ENCODE results near the gene UBE2J2. TPM values are rescaled to one million over a fixed set of nuclear protein-coding genes. Genes with fewer than 3 reads are reported as not detected.

UBE2J2 gene
- total and polyA plus RNA-seq, 4 donors, result 36.0 to 57.4 (median 47.1) TPM

DNA sequence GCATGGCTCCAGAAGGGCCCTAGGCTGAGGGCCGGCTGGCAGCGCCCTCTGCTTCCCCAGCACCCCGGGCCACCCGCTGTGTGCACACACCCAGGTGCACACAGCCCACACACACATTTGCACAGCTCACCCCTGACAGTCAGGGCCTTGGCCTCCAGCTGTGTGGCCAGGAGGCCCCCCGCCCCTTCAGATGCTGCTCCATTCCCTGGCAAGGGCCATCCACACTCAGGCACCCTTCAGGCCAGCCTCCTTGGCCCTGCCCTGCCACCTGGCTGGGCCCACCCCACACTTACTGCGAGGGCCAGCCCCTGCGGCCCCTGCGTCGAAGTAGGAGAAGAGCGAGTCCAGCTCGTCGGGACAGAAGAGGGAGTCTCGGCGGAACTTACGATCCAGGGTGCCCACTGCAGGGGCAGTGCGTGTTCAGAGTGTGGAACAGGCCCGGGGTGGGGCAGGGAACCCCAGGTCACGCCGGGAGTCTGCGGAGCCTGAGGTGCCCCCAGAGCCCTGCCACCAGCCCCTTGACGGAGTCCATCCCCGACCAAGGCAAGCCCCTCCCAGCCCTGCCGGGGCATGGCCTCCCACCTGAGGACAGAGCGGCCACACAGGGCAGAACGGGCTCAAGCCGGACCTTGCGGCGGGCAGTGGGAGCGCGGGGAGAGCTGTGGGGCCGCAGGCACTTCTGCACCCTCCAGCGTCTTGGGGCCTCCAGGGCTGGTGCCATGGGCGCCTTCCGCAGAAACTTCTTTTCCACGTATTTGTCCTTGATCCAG is 21.7 kb upstream of the UBE2J2 start:
- DNase-seq (no peak), ATAC-seq (ENCODE audit: insufficient read depth, low FRiP score) (no peak)
- peaks cover 0 to 25% (median 4%) of the 10 kb centered on the region in 4 donors for H3K36me3 ChIP-seq (ENCODE audit: control insufficient read depth in 4 of 4, insufficient read depth in 4 of 4, low read length in 4 of 4)

GRCh38 chr1:1294250-1294890 is 20.7 kb upstream of the UBE2J2 start:
- no peak overlapping the region for H3K9ac ChIP-seq (ENCODE audit: insufficient read depth in 1 of 2, low read length in 2 of 2)
- no peak overlapping the region for H3K4me3 ChIP-seq
- no peak for ATAC-seq (ENCODE audit: insufficient read depth, low FRiP score)
- peaks cover 0 to 23% (median 4%) of the 10 kb centered on the region in 4 donors for H3K36me3 ChIP-seq (ENCODE audit: control insufficient read depth in 4 of 4, insufficient read depth in 4 of 4, low read length in 4 of 4)
- peaks cover 0 to 5% (median 0%) of the 10 kb centered on the region in 5 donors for H3K4me1 ChIP-seq (ENCODE audit: control insufficient read depth in 5 of 5, insufficient read depth in 5 of 5, low read length in 5 of 5)
- 89 to 95% methylated on average over 57 to 58 of the region's 58 CpGs for WGBS, 2 donors
- no peak for DNase-seq
- TF ChIP-seq, protein P1, sequence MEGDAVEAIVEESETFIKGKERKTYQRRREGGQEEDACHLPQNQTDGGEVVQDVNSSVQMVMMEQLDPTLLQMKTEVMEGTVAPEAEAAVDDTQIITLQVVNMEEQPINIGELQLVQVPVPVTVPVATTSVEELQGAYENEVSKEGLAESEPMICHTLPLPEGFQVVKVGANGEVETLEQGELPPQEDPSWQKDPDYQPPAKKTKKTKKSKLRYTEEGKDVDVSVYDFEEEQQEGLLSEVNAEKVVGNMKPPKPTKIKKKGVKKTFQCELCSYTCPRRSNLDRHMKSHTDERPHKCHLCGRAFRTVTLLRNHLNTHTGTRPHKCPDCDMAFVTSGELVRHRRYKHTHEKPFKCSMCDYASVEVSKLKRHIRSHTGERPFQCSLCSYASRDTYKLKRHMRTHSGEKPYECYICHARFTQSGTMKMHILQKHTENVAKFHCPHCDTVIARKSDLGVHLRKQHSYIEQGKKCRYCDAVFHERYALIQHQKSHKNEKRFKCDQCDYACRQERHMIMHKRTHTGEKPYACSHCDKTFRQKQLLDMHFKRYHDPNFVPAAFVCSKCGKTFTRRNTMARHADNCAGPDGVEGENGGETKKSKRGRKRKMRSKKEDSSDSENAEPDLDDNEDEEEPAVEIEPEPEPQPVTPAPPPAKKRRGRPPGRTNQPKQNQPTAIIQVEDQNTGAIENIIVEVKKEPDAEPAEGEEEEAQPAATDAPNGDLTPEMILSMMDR (IDR thresholded peaks at IDR 0.05; ENCODE audit: control extremely low read depth, extremely low read depth), result no peak
- H3K9me3 ChIP-seq (ENCODE audit: control insufficient read depth in 4 of 4, insufficient read depth in 3 of 4, low read length in 3 of 4), result no peaks in the 10 kb centered on the region
- H3K27ac ChIP-seq (ENCODE audit: low read depth in 1 of 2, low read length in 1 of 2), result no peak overlapping the region
- no peaks in the 10 kb centered on the region for H3K27me3 ChIP-seq (ENCODE audit: control insufficient read depth in 3 of 3, insufficient read depth in 3 of 3, low read length in 2 of 3)

More for the DNA sequence above, 21.7 kb upstream of the UBE2J2 start:
- H3K27me3 ChIP-seq (ENCODE audit: control insufficient read depth in 3 of 3, insufficient read depth in 3 of 3, low read length in 2 of 3), result no peaks in the 10 kb centered on the region
- no peaks in the 10 kb centered on the region for H3K9me3 ChIP-seq (ENCODE audit: control insufficient read depth in 4 of 4, insufficient read depth in 3 of 4, low read length in 3 of 4)
- no peak overlapping the region for H3K9ac ChIP-seq (ENCODE audit: insufficient read depth in 1 of 2, low read length in 2 of 2)
- no peak overlapping the region for H3K27ac ChIP-seq (ENCODE audit: low read depth in 1 of 2, low read length in 1 of 2)
- no peak overlapping the region for H3K4me3 ChIP-seq
- WGBS, 2 donors, result 95 to 98% methylated on average over 33 to 35 of the region's 35 CpGs
- peaks cover 0 to 5% (median 0%) of the 10 kb centered on the region in 5 donors for H3K4me1 ChIP-seq (ENCODE audit: control insufficient read depth in 5 of 5, insufficient read depth in 5 of 5, low read length in 5 of 5)
- TF ChIP-seq, protein P1 (IDR thresholded peaks at IDR 0.05; ENCODE audit: control extremely low read depth, extremely low read depth), result no peak

GRCh38 chr1:1293263-1294249 is 19.9 kb upstream of the UBE2J2 start:
- no peak for ATAC-seq (ENCODE audit: insufficient read depth, low FRiP score)
- Histone ChIP-seq H3K27me3 (ENCODE audit: control insufficient read depth in 3 of 3, insufficient read depth in 3 of 3, low read length in 2 of 3) (no peaks in the 10 kb centered on the region), H3K36me3 (ENCODE audit: control insufficient read depth in 4 of 4, insufficient read depth in 4 of 4, low read length in 4 of 4) (peaks cover 0 to 23% (median 4%) of the 10 kb centered on the region in 4 donors), H3K9me3 (ENCODE audit: control insufficient read depth in 4 of 4, insufficient read depth in 3 of 4, low read length in 3 of 4) (no peaks in the 10 kb centered on the region), H3K9ac (ENCODE audit: insufficient read depth in 1 of 2, low read length in 2 of 2) (no peak overlapping the region), H3K4me3 (no peak overlapping the region), H3K4me1 (ENCODE audit: control insufficient read depth in 5 of 5, insufficient read depth in 5 of 5, low read length in 5 of 5) (peaks cover 0 to 2% (median 0%) of the 10 kb centered on the region in 5 donors), H3K27ac (ENCODE audit: low read depth in 1 of 2, low read length in 1 of 2) (no peak overlapping the region)
- DNase-seq, result peak in 1 of 3 donors; percentile 45
- TF ChIP-seq, protein P1 (IDR thresholded peaks at IDR 0.05; ENCODE audit: control extremely low read depth, extremely low read depth), result no peak
- WGBS, 2 donors, result 84 to 91% methylated on average over 85 to 94 of the region's 94 CpGs
